Osteocyte (in vitro differentiated cells): ENCODE results near the gene SH3RF1. TPM values are rescaled to one million over a fixed set of nuclear protein-coding genes. Genes with fewer than 3 reads are reported as not detected.

Experiments
- DNase-seq: peaks from one replicate; pipeline ENCODE4 v3.0.0; 2021; ENCODE audit warnings: mixed read lengths; ENCODE audit not compliant: unreplicated experiment; ENCODE audit errors: extremely low spot score
- H3K27ac Mint-ChIP-seq: one replicate; pipeline ENCODE4 v1.8.0; 2021; ENCODE audit warnings: mild to moderate bottlenecking, mixed read lengths; ENCODE audit not compliant: unreplicated experiment
- H3K27me3 Mint-ChIP-seq: one replicate; pipeline ENCODE4 v1.8.0; 2021; ENCODE audit warnings: mixed read lengths; ENCODE audit not compliant: unreplicated experiment
- H3K36me3 Mint-ChIP-seq: one replicate; pipeline ENCODE4 v1.8.0; 2021; ENCODE audit warnings: mixed read lengths; ENCODE audit not compliant: unreplicated experiment
- H3K4me1 Mint-ChIP-seq: one replicate; pipeline ENCODE4 v1.8.0; 2021; ENCODE audit warnings: mixed read lengths; ENCODE audit not compliant: unreplicated experiment
- H3K4me3 Mint-ChIP-seq: one replicate; pipeline ENCODE4 v1.8.0; 2021; ENCODE audit warnings: mild to moderate bottlenecking, moderate library complexity, mixed read lengths; ENCODE audit not compliant: unreplicated experiment
- H3K9me3 Mint-ChIP-seq: one replicate; pipeline ENCODE4 v1.8.0; 2021; ENCODE audit warnings: mixed read lengths; ENCODE audit not compliant: unreplicated experiment
- total RNA-seq: library from RNA; stranded (reverse); gene quantifications from 2 replicates; pipeline ENCODE4 v1.2.1, GENCODE V29; 2021
- TF ChIP-seq, protein P1 (sequence below): fragments of 200-600 bp; sonication (generic); IDR thresholded peaks from 2 replicates; pipeline ENCODE4 v1.5.0; 2021; ENCODE audit warnings: antibody characterized with exemption, mild to moderate bottlenecking, moderate library complexity

Gene SH3RF1
- total RNA-seq, 1 donor from 2014 or later, result 31.8 TPM

DNA sequence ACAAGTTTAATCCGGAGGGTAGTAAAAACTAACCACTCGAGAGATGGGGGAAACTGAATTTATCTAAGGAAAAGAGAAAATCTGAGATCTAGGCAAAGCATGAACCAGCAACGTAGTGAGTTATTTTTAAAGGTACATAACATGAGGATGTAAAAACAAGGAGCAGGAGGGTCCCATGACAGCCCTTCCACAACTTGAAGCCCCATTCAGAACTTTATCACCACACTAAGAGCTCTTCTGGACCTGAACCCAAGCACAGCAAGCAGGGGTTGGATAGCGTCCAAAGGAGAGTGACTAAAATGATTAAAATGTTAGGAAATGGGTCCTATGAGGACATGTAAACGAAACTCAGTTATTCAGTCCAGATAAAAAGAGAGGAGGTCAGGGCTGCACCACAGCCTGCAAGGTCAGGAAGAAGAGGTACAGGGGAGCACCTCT is 16.2 kb downstream of the SH3RF1 start:
- DNase-seq, result no peak
- Mint-ChIP-seq H3K27me3 (no peaks in the 10 kb centered on the region), H3K4me1 (peaks cover 94% of the 10 kb centered on the region), H3K9me3 (no peaks in the 10 kb centered on the region), H3K4me3 (peak overlapping the region; percentile 40), H3K36me3 (peaks cover under 1% of the 10 kb centered on the region), H3K27ac (peak overlapping the region; percentile 88)
- TF ChIP-seq, protein P1, sequence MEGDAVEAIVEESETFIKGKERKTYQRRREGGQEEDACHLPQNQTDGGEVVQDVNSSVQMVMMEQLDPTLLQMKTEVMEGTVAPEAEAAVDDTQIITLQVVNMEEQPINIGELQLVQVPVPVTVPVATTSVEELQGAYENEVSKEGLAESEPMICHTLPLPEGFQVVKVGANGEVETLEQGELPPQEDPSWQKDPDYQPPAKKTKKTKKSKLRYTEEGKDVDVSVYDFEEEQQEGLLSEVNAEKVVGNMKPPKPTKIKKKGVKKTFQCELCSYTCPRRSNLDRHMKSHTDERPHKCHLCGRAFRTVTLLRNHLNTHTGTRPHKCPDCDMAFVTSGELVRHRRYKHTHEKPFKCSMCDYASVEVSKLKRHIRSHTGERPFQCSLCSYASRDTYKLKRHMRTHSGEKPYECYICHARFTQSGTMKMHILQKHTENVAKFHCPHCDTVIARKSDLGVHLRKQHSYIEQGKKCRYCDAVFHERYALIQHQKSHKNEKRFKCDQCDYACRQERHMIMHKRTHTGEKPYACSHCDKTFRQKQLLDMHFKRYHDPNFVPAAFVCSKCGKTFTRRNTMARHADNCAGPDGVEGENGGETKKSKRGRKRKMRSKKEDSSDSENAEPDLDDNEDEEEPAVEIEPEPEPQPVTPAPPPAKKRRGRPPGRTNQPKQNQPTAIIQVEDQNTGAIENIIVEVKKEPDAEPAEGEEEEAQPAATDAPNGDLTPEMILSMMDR, result no peak

DNA sequence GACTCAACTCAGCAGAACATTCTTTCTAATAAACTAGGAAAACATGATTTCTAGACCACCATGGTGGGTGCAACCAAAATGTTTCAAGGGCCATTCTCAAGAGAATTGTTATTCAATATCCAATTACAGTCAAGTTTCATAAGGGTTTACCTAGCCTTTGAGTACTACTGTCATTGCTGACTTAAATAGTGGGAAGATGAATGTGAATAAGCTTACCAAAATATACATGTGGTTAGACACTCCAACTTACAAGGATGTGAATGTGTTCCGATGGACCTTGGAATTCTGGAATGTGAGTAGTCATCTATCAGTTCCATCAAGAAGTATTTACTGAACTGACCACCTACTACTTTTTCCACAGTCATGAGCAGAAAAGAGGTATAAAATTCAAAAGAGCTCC is 16.9 kb downstream of the SH3RF1 start:
- H3K9me3 Mint-ChIP-seq, result no peaks in the 10 kb centered on the region
- H3K27ac Mint-ChIP-seq, result peak overlapping the region; percentile 88
- TF ChIP-seq, protein P1, result no peak
- H3K4me3 Mint-ChIP-seq, result no peak overlapping the region
- H3K27me3 Mint-ChIP-seq, result no peaks in the 10 kb centered on the region
- peaks cover 3% of the 10 kb centered on the region for H3K36me3 Mint-ChIP-seq
- H3K4me1 Mint-ChIP-seq, result peaks cover 94% of the 10 kb centered on the region
- DNase-seq, result no peak

DNA sequence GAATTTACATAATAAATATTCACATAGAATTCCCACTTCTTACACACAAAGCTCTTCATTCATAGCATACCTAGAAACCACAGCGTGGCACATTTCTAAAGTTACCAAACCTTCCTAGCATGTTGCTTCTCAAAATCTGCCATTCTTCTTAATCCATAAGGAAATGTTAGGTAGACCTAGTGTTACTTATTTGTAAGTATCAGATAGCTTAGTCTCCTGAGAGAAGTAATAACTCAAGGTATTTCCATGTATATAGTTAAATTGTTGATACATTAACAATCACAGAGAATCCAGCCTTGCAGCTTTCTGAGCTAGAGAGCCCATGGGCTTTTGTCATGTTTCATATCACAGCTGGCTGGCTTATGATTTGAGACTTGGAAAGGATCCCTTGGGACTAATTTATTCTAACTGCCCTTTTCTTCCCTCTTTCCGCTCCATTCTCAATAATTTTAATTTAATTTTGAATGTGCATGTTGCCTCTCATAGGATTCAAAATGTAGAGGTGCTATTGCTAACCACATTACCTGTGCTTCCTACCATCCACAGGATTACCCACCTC is 17.6 kb downstream of the SH3RF1 start:
- Mint-ChIP-seq H3K36me3 (peaks cover 4% of the 10 kb centered on the region), H3K27me3 (no peaks in the 10 kb centered on the region), H3K4me3 (no peak overlapping the region), H3K4me1 (peaks cover 90% of the 10 kb centered on the region), H3K27ac (peak overlapping the region; percentile 88), H3K9me3 (no peaks in the 10 kb centered on the region)
- TF ChIP-seq, protein P1, result no peak
- no peak for DNase-seq

DNA sequence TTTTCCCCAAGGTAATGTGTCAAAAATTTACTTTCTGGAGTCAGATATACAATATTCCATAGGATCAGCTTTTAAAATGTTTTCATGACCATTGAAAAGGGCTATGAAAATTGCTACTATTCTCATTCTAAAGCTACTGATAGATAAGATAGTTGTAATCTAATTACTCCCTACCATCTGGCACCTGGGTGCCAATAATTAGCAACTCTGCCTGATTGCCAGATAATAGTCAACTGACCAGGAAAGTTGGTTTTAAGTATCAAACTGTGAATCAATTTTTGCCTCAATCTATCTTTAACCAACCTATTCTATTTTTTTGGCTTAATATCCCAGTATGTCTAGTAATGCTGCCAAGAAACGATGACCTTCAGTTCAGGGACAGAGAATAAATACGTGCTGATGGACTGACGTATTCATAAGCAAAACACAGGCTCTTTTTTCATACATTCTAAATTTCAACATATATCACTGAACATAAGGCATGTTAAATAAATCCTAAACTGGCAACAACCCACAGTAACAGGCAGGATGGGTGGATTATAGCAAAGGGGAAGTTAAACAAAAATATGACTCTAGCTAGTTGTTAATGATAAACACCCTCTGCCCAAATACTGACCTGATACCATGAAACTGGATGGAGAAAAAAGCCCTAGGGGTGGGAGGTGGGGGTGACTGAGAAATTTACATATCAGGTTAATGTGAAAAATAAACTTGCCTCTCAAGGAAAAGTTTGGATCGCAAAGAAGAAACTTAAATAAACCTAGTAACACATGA is 18.2 kb downstream of the SH3RF1 start:
- H3K4me1 Mint-ChIP-seq, result peaks cover 86% of the 10 kb centered on the region
- TF ChIP-seq, protein P1, result no peak
- no peak for DNase-seq
- H3K27me3 Mint-ChIP-seq, result no peaks in the 10 kb centered on the region
- peaks cover 5% of the 10 kb centered on the region for H3K36me3 Mint-ChIP-seq
- peak overlapping the region; percentile 88 for H3K27ac Mint-ChIP-seq
- H3K9me3 Mint-ChIP-seq, result no peaks in the 10 kb centered on the region
- H3K4me3 Mint-ChIP-seq, result peak overlapping the region; percentile 44
